ENCODE results near the gene SPG7. TPM values are rescaled to one million over a fixed set of nuclear protein-coding genes. Genes with fewer than 3 reads are reported as not detected.

SPG7 gene
- total RNA-seq, 2 experiments from 2014 or later, result 67.9 to 70.4 TPM

DNA sequence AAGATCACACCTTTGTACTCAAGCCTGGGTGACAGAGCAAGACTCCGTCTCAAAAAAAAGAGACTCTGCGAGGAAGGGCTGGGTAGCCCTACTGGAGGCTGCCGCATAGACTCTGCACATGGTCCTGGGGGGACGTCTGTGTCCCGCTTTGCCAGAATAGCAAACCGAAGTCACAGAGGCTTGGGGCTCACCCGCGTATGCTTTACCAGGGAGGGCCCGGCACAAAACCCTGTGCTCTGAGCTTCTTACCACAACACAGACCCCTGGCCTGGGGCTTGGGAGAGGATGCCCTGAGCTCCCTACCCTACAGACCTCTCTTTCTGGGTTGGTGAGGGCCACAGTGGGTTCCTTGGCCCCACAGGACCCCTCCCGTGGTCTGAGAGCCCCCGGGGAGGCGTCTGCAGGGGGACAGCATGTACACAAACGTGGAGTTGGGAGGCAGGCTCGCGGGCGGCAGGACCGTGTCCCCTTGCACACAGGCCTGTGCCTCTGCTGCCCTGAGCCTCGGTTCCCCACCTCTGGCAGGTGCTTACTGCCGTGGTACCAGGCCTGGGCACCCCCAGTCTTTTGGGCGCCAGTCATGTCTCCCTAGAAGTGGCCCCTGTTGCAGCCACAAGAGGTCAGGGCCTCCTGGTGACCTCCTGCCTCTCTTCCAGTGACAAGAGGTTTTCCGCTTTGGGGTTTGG is 81.2 kb downstream of the SPG7 start:
- H3K27ac Mint-ChIP-seq, result no peak overlapping the region
- POLR2A ChIA-PET, result no interaction called here

DNA sequence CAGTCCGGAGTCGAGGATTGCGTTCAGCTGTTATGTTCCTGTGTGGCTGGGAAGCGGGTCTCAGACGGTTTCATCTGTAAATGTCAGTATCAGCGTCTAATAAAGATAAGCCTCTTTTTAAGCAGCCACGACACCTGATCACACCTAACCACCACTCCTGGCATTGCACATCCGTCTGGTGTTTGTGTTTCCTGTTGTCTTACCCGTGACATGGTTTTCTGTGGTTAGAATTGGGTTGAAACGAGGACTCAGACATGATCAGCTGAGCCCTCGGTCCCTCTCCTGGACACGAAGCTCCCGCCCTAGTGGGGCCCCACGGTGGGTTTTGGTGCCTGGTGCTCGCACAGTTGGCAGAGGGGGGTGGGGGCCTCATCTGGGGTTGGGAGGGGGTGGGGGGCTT is 85.6 kb downstream of the SPG7 start:
- POLR2A ChIA-PET, result no interaction called here
- Mint-ChIP-seq H3K9me3 (no peaks in the 10 kb centered on the region), H3K4me3 (no peak overlapping the region), H3K27ac (peak overlapping the region; percentile 13), H3K36me3 (no peaks in the 10 kb centered on the region), H3K4me1 (ENCODE audit: low read depth) (peaks cover 9% of the 10 kb centered on the region), H3K27me3 (no peaks in the 10 kb centered on the region)
- intact Hi-C loops (cut with micrococcal nuclease), result no loop called here
- CTCF ChIA-PET, result no interaction called here
- peak; percentile 53 for DNase-seq

More for the DNA sequence above, 81.2 kb downstream of the SPG7 start:
- Mint-ChIP-seq H3K4me3 (no peak overlapping the region), H3K36me3 (no peaks in the 10 kb centered on the region), H3K9me3 (no peaks in the 10 kb centered on the region), H3K27me3 (no peaks in the 10 kb centered on the region), H3K4me1 (ENCODE audit: low read depth) (peaks cover 9% of the 10 kb centered on the region)
- intact Hi-C loops (cut with micrococcal nuclease), result no loop called here
- CTCF ChIA-PET, result no interaction called here
- no peak for DNase-seq

DNA sequence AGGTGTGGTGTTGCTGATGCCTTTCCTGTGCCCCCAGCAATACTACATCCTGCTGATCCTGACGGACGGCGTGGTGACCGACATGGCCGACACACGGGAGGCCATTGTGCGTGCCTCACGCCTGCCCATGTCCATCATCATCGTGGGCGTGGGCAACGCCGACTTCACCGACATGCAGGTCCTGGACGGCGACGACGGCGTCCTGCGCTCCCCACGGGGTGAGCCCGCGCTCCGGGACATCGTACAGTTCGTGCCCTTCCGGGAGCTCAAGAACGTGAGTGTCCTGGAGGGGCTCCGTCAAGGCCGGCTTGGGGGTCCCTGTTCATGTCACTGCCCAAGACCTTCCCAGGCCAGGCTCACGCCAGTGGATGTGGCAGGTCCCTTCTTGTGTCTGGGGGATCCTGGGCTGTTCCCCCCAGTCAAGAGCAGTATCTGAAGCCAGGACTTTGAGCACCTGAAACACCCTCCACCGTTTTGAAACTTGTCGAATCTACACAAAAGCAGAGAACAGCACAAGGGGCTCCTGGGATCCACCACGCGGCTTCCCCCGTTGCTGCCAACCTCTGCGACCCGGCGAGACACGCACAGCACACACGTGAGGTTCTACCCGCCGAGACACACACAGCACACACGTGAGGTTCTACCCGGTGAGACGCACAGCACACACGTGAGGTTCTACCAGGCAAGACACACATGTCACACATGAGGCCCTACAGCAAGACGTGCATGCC is 87.3 kb downstream of the SPG7 start:
- CTCF ChIA-PET, result no interaction called here
- no peaks in the 10 kb centered on the region for H3K27me3 Mint-ChIP-seq
- H3K4me1 Mint-ChIP-seq (ENCODE audit: low read depth), result peaks cover 9% of the 10 kb centered on the region
- H3K27ac Mint-ChIP-seq, result no peak overlapping the region
- no peaks in the 10 kb centered on the region for H3K36me3 Mint-ChIP-seq
- H3K4me3 Mint-ChIP-seq, result no peak overlapping the region
- H3K9me3 Mint-ChIP-seq, result no peaks in the 10 kb centered on the region
- no peak for DNase-seq
- intact Hi-C loops (cut with micrococcal nuclease), result no loop called here
- POLR2A ChIA-PET, result no interaction called here

DNA sequence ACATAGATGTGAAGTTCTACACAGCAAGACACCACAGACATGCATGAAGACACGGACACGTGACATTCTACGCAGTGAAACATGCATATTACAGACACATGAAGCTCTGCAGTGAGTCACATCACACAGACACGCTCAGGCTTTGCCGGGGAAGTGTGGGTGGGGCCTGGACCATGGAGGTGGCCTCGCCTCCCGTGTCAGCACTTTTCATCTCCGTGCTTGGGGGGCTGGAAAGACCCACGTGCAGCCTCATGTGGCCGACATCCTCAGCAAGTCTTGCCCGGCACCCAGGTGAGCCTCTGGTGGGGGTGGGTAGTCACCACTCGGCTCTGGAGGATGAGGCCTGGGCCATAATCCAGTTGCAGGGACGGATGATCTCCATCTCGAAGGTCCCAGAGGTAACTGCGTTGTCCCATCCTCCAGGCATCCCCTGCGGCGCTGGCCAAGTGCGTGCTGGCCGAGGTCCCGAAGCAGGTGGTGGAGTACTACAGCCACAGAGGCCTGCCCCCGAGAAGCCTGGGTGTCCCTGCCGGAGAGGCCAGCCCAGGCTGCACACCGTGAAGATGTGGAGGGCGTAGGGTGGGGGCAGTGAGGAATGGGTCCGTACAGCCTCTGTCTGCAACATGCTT is 88.0 kb downstream of the SPG7 start:
- peaks cover 9% of the 10 kb centered on the region for H3K4me1 Mint-ChIP-seq (ENCODE audit: low read depth)
- no peaks in the 10 kb centered on the region for H3K27me3 Mint-ChIP-seq
- intact Hi-C loops (cut with micrococcal nuclease), result no loop called here
- H3K9me3 Mint-ChIP-seq, result no peaks in the 10 kb centered on the region
- ChIA-PET CTCF (no interaction called here), POLR2A (no interaction called here)
- no peak overlapping the region for H3K27ac Mint-ChIP-seq
- H3K4me3 Mint-ChIP-seq, result no peak overlapping the region
- no peaks in the 10 kb centered on the region for H3K36me3 Mint-ChIP-seq
- DNase-seq, result no peak

DNA sequence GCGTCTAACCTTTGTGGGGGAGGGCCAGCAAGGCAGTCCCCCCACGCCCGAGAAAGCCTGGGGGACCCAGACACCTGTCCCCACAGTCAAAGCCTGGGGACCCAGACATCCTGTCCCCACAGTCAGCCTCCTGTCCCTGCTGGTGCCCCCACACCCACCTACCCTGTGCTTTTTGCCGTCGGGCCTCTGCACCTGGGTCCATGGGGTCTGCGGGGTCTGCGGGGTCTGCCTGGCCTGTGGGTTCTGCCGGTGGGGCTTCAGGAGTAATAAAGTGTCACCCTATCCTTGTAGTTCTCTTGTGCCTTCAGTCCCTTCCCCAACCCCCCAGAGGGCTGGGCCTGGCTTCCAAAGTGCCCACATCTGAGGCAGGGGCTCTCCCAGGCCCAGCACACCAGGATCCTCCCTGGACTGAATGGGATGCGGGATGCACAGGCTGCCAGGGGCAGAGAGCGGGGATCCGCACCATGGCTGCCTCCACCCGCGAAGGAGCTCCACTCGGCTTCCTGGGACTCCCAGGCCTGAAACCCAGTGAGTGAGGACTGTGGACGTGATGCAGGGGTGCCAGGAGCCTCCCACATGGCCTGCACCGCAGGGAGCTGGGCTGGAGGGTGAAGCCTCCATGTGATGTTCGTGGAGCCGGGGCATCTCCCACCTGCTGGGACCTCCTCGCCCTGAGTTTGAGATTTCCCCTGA is 88.9 kb downstream of the SPG7 start:
- H3K9me3 Mint-ChIP-seq, result no peaks in the 10 kb centered on the region
- ChIA-PET POLR2A (no interaction called here), CTCF (no interaction called here)
- peaks cover 10% of the 10 kb centered on the region for H3K4me1 Mint-ChIP-seq (ENCODE audit: low read depth)
- DNase-seq, result no peak
- H3K4me3 Mint-ChIP-seq, result no peak overlapping the region
- intact Hi-C loops (cut with micrococcal nuclease), result no loop called here
- no peaks in the 10 kb centered on the region for H3K27me3 Mint-ChIP-seq
- no peak overlapping the region for H3K27ac Mint-ChIP-seq
- H3K36me3 Mint-ChIP-seq, result no peaks in the 10 kb centered on the region

DNA sequence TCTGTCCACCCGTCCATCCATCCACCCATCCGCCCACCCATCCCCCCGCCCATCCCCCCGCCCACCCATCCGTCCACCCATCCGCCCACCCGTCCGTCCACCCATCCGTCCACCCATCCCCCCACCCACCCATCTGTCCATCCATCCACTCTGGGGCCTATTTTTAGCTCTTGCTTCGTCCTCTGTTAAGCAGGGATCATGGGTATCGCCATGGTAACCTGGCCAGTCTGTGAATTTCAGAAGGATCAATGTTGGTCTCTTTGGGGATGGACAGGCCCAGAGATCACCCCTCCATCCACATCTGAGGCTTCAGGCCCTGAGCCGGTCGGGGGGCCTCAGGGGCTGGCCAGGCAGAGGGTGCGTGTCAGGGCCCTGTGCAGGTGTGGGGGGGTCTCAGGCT is 90.0 kb downstream of the SPG7 start:
- Mint-ChIP-seq H3K4me3 (no peak overlapping the region), H3K27me3 (no peaks in the 10 kb centered on the region), H3K36me3 (no peaks in the 10 kb centered on the region), H3K4me1 (ENCODE audit: low read depth) (peaks cover 21% of the 10 kb centered on the region), H3K9me3 (no peaks in the 10 kb centered on the region), H3K27ac (no peak overlapping the region)
- POLR2A ChIA-PET, result no interaction called here
- intact Hi-C loops (cut with micrococcal nuclease), result no loop called here
- no peak for DNase-seq
- CTCF ChIA-PET, result no interaction called here

DNA sequence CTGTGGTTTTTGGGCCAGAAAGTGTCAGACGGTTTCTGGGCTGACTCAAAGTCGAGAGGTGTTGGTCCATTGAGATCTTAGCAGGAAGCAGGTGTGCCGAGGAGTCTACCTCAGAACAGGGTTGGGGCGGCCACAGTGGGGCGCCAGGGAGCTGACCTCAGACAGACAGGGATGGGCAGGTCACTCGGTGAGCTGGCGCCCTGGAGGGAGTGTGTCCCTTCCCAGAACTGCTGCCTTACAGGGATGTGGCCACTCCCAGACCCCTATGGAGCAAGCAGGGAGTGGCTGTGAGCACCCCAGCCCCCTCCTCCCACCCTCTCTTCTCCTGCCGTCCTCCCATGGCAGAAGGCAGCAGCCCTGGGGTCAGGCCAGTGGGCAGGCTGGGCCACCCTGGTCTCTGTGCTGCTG is 91.3 kb downstream of the SPG7 start:
- Mint-ChIP-seq H3K36me3 (no peaks in the 10 kb centered on the region), H3K9me3 (no peaks in the 10 kb centered on the region), H3K27ac (no peak overlapping the region), H3K4me3 (no peak overlapping the region), H3K27me3 (no peaks in the 10 kb centered on the region), H3K4me1 (ENCODE audit: low read depth) (peaks cover 12% of the 10 kb centered on the region)
- intact Hi-C loops (cut with micrococcal nuclease), result no loop called here
- peak; percentile 63 for DNase-seq
- POLR2A ChIA-PET, result no interaction called here
- CTCF ChIA-PET, result no interaction called here

DNA sequence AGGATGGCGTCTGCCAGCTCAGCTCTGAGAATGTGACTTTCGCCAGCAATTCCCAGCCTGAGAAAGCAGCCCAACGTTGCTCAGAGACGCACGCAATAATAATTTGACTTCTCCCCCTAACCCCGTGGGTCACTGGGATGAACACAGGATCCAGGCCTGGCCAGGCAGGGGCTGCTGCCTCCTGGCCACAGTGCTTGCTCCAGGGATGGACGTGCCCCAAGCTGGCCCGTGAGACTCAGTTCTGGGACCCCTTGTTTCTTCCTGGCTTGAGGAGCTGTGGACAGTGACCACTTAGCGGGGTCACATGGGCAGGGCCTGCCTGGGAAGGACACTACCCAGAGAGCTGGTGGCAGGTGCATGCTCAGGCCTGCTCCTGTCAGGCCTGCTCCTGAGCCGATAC is 91.7 kb downstream of the SPG7 start:
- H3K4me3 Mint-ChIP-seq, result no peak overlapping the region
- peaks cover 12% of the 10 kb centered on the region for H3K4me1 Mint-ChIP-seq (ENCODE audit: low read depth)
- no peaks in the 10 kb centered on the region for H3K36me3 Mint-ChIP-seq
- CTCF ChIA-PET, result interaction anchor here (1.0 to 1.1 kb wide), 2 partner anchors 9 to 34 kb away, joined by 3 read pairs; no protein-coding TSS in a partner anchor
- no peaks in the 10 kb centered on the region for H3K27me3 Mint-ChIP-seq
- H3K9me3 Mint-ChIP-seq, result no peaks in the 10 kb centered on the region
- no peak for DNase-seq
- H3K27ac Mint-ChIP-seq, result no peak overlapping the region
- POLR2A ChIA-PET, result no interaction called here
- intact Hi-C loops (cut with micrococcal nuclease), result loop anchor here (5.0 kb wide), 1 partner anchor 42 kb away; no protein-coding TSS in a partner anchor

DNA sequence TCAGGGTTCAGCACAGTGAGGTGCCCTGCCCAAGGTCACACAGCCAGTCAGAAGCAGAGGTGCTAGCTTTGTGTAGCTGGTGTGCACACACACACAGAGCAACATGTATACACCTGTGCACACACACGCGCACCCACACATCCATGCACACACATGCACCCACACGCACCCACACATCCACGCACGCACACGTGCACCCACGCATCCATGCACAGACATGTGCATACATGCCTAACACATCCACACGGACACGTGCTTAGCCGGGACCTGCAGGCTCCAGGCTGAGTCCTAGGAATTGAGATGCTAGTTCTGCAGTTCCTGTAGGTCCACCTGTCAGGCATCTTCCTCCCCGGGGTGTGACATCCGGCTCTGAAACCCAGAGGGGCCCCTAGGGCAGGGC is 92.2 kb downstream of the SPG7 start:
- no peaks in the 10 kb centered on the region for H3K9me3 Mint-ChIP-seq
- H3K36me3 Mint-ChIP-seq, result no peaks in the 10 kb centered on the region
- H3K4me1 Mint-ChIP-seq (ENCODE audit: low read depth), result peaks cover 12% of the 10 kb centered on the region
- intact Hi-C loops (cut with micrococcal nuclease), result loop anchor here (5.0 kb wide), 1 partner anchor 42 kb away; no protein-coding TSS in a partner anchor
- no peaks in the 10 kb centered on the region for H3K27me3 Mint-ChIP-seq
- ChIA-PET POLR2A (no interaction called here), CTCF (interaction anchor here (1.0 to 1.1 kb wide), 2 partner anchors 10 to 34 kb away, joined by 3 read pairs; no protein-coding TSS in a partner anchor)
- DNase-seq, result no peak
- H3K4me3 Mint-ChIP-seq, result no peak overlapping the region
- H3K27ac Mint-ChIP-seq, result no peak overlapping the region

DNA sequence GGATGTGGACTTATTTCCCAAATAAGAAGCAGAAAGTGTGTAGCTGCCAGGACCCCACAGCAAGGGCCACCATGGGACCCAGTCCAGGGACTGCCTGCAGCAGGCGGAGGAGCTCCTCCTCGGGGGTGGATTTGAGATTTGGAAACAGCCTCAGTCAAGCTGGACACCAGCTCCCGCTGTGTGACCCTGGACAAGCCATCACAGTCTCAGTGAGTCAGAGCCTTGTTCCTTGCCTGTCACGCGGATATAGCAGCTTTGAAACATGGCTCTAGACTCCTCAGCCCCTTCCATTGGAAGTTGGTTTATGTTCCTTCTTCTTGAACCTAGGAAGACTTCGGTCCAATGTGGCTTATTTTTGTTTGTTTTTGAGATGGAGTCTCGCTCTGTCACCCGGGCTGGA is 92.8 kb downstream of the SPG7 start:
- ChIA-PET CTCF (interaction anchor here (0.9 to 2.3 kb wide), 4 partner anchors 11 to 100 kb away, joined by 3 to 6 read pairs (median 3); partner anchors contain the start of gene SPATA2L), POLR2A (no interaction called here)
- H3K27me3 Mint-ChIP-seq, result no peaks in the 10 kb centered on the region
- no peaks in the 10 kb centered on the region for H3K9me3 Mint-ChIP-seq
- peaks cover 12% of the 10 kb centered on the region for H3K4me1 Mint-ChIP-seq (ENCODE audit: low read depth)
- H3K27ac Mint-ChIP-seq, result no peak overlapping the region
- intact Hi-C loops (cut with micrococcal nuclease), result loop anchor here (5.0 kb wide), 1 partner anchor 41 kb away; no protein-coding TSS in a partner anchor
- no peaks in the 10 kb centered on the region for H3K36me3 Mint-ChIP-seq
- no peak for DNase-seq
- H3K4me3 Mint-ChIP-seq, result no peak overlapping the region

DNA sequence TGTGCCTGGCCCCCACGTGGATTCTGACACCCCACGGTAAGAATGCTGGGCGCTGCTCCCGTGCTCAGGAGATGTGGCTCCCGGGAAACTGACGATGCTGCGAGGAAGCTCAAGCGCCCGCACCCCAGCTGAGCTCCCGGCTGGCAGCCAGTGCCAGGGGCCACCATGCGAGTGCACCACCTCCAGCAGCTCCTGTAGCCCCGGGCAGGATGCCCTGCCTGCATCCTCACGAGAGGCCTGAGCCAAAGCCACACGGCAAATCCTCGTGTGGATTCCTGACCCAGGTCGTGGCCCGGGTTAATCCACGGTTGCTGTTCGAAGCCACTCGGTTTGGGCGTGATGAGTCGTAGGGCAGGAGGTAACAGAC is 93.7 kb downstream of the SPG7 start:
- no peaks in the 10 kb centered on the region for H3K36me3 Mint-ChIP-seq
- no peak overlapping the region for H3K27ac Mint-ChIP-seq
- H3K9me3 Mint-ChIP-seq, result no peaks in the 10 kb centered on the region
- H3K27me3 Mint-ChIP-seq, result no peaks in the 10 kb centered on the region
- CTCF ChIA-PET, result interaction anchor here (0.6 to 2.3 kb wide), 4 partner anchors 13 to 99 kb away, joined by 3 to 6 read pairs (median 4); partner anchors contain the start of gene SPATA2L
- H3K4me3 Mint-ChIP-seq, result no peak overlapping the region
- peaks cover 12% of the 10 kb centered on the region for H3K4me1 Mint-ChIP-seq (ENCODE audit: low read depth)
- POLR2A ChIA-PET, result interaction anchor here (0.6 kb wide), 1 partner anchor 58 kb away, joined by 3 read pairs; no protein-coding TSS in a partner anchor
- no peak for DNase-seq
- intact Hi-C loops (cut with micrococcal nuclease), result loop anchor here (5.0 kb wide), 1 partner anchor 40 kb away; no protein-coding TSS in a partner anchor

Measured in activated CD4-positive, alpha-beta memory T cell treated with anti-CD3 and anti-CD28 coated beads for 36 hours (primary cell).